ENCODE data around the gene CCBE1. TPM values are rescaled to one million over a fixed set of nuclear protein-coding genes. Genes with fewer than 3 reads are reported as not detected.
A peak's percentile ranks its signal among the peaks of the same experiment; 100 is the strongest.

CCBE1 gene
- total RNA-seq, 1 donor, result 35.3 TPM

GRCh38 chr18:59582395-59582794 is 114.8 kb downstream of the CCBE1 start:
- peak; percentile 58 for DNase-seq (ENCODE audit: low read depth)
- TF ChIP-seq, protein P1, sequence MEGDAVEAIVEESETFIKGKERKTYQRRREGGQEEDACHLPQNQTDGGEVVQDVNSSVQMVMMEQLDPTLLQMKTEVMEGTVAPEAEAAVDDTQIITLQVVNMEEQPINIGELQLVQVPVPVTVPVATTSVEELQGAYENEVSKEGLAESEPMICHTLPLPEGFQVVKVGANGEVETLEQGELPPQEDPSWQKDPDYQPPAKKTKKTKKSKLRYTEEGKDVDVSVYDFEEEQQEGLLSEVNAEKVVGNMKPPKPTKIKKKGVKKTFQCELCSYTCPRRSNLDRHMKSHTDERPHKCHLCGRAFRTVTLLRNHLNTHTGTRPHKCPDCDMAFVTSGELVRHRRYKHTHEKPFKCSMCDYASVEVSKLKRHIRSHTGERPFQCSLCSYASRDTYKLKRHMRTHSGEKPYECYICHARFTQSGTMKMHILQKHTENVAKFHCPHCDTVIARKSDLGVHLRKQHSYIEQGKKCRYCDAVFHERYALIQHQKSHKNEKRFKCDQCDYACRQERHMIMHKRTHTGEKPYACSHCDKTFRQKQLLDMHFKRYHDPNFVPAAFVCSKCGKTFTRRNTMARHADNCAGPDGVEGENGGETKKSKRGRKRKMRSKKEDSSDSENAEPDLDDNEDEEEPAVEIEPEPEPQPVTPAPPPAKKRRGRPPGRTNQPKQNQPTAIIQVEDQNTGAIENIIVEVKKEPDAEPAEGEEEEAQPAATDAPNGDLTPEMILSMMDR (IDR thresholded peaks at IDR 0.05; ENCODE audit: insufficient read depth, low read length), result no peak
- no peak overlapping the region for H3K4me3 ChIP-seq (ENCODE audit: low read depth, low read length)

GRCh38 chr18:59579509-59579908 is 117.7 kb downstream of the CCBE1 start:
- no peak for DNase-seq (ENCODE audit: low read depth)
- TF ChIP-seq, protein P1 (IDR thresholded peaks at IDR 0.05; ENCODE audit: insufficient read depth, low read length), result no peak
- no peak overlapping the region for H3K4me3 ChIP-seq (ENCODE audit: low read depth, low read length)

DNA sequence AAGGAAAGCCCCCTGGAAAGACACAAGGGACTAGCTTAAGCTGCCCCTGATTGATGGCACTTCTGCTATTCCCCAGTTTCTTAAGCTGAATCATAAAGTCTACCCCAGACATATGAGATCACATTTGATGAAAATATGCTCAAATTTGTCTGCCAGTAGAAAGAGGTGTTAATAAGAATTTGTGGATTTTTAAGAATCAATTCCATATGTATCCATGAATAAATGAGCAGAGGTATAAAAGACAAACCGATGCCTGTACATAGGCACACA is 119.9 kb downstream of the CCBE1 start:
- no peak for DNase-seq (ENCODE audit: low read depth)
- H3K4me3 ChIP-seq (ENCODE audit: low read depth, low read length), result no peak overlapping the region
- TF ChIP-seq, protein P1 (IDR thresholded peaks at IDR 0.05; ENCODE audit: insufficient read depth, low read length), result no peak

GRCh38 chr18:59576541-59577385 is 120.5 kb downstream of the CCBE1 start:
- H3K4me3 ChIP-seq (ENCODE audit: low read depth, low read length), result no peak overlapping the region
- DNase-seq (ENCODE audit: low read depth), result no peak

GRCh38 chr18:59575995-59576394 is 121.2 kb downstream of the CCBE1 start:
- DNase-seq (ENCODE audit: low read depth), result no peak
- TF ChIP-seq, protein P1 (IDR thresholded peaks at IDR 0.05; ENCODE audit: insufficient read depth, low read length), result no peak
- no peak overlapping the region for H3K4me3 ChIP-seq (ENCODE audit: low read depth, low read length)

More at GRCh38 chr18:59576541-59577385, 120.5 kb downstream of the CCBE1 start:
- TF ChIP-seq, protein P1 (IDR thresholded peaks at IDR 0.05; ENCODE audit: insufficient read depth, low read length), result no peak

DNA sequence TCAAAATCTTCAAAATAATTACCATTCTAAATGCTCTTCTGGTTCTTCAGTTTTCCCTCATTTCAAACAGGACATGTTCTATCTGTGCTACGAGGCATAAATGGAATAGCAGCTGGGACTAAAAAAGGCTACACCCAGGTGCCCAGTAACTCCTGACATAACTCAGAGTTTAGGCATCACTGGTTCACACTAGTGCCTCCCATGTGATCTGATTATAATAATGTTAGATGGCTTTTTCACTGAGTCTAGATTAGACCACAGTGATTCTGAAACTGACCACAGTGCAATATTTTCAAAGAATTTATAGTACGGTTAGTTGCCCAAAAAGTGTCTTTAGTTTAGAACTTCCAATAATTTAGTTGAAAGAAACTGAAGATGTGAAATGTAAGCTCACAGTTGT is 123.3 kb downstream of the CCBE1 start:
- no peak for DNase-seq (ENCODE audit: low read depth)
- no peak overlapping the region for H3K4me3 ChIP-seq (ENCODE audit: low read depth, low read length)
- TF ChIP-seq, protein P1 (IDR thresholded peaks at IDR 0.05; ENCODE audit: insufficient read depth, low read length), result no peak

- peak; percentile 20 for DNase-seq (ENCODE audit: low read depth)
- no peak overlapping the region for H3K4me3 ChIP-seq (ENCODE audit: low read depth, low read length)
- TF ChIP-seq, protein P1 (IDR thresholded peaks at IDR 0.05; ENCODE audit: insufficient read depth, low read length), result no peak
These were observed 125.3 kb downstream of the CCBE1 start for GRCh38 chr18:59571902-59572301.

Measured in fibroblast of the aortic adventitia (primary cell).